Suppressor macrophage treated with lipopolysaccharide for 4 hours (primary cell): ENCODE results near the gene PPDPF.
A peak's percentile ranks its signal among the peaks of the same experiment; 100 is the strongest.

Experiments
- DNase-seq: peaks from one replicate; pipeline ENCODE4 v3.0.0-alpha.2; 2020

Gene PPDPF

GRCh38 chr20:63487781-63488241 is 32.8 kb upstream of the PPDPF start:
- DNase-seq: no peak

GRCh38 chr20:63488315-63489251 is 32.0 kb upstream of the PPDPF start:
- no peak for DNase-seq

GRCh38 chr20:63490416-63490815 is 30.1 kb upstream of the PPDPF start:
- no peak for DNase-seq

GRCh38 chr20:63491078-63491477 is 29.5 kb upstream of the PPDPF start:
- no peak for DNase-seq

GRCh38 chr20:63491635-63492230 is 28.8 kb upstream of the PPDPF start:
- DNase-seq: no peak

- no peak for DNase-seq
These were observed 28.0 kb upstream of the PPDPF start for GRCh38 chr20:63492518-63492917.

GRCh38 chr20:63492982-63493381 is 27.6 kb upstream of the PPDPF start:
- DNase-seq: no peak

- DNase-seq: no peak
These were observed 27.0 kb upstream of the PPDPF start for GRCh38 chr20:63493563-63494020.

GRCh38 chr20:63494084-63494419 is 26.5 kb upstream of the PPDPF start:
- DNase-seq: no peak

GRCh38 chr20:63494420-63495166 is 26.0 kb upstream of the PPDPF start:
- no peak for DNase-seq

GRCh38 chr20:63495167-63495720 is 25.3 kb upstream of the PPDPF start:
- DNase-seq: no peak

GRCh38 chr20:63495741-63496595 is 24.6 kb upstream of the PPDPF start:
- peak; percentile 76 for DNase-seq

- no peak for DNase-seq
These were observed 23.9 kb upstream of the PPDPF start for GRCh38 chr20:63496596-63497120.

- no peak for DNase-seq
These were observed 23.2 kb upstream of the PPDPF start for GRCh38 chr20:63497138-63497945.

- no peak for DNase-seq
These were observed 22.3 kb upstream of the PPDPF start for GRCh38 chr20:63497946-63498935.

- peak; percentile 19 for DNase-seq
These were observed 21.6 kb upstream of the PPDPF start, which contains the start of gene EEF1A2 for GRCh38 chr20:63498960-63499337. Gene EEF1A2 (minus strand): TSS chr20:63499083. CDS start chr20:63497763, 1,320 bp downstream.

GRCh38 chr20:63499338-63499969 is 21.1 kb upstream of the PPDPF start:
- no peak for DNase-seq

- no peak for DNase-seq
These were observed 20.2 kb upstream of the PPDPF start for GRCh38 chr20:63500151-63500901.
